Islet of Langerhans (tissue), 1 donor: Measurements from ENCODE around the gene PRAME.
"Not testable (repeated sequence)": the region's sequence is repeated elsewhere in the genome, so short reads cannot be mapped to it uniquely, and the experiment has no call there.

ENCODE experiments used
- FAIRE-seq: peaks from one replicate; lab custom pipeline; 2011; peaks lifted over from hg19 to GRCh38; lab: Jason Lieb, UNC

The PRAME gene

DNA sequence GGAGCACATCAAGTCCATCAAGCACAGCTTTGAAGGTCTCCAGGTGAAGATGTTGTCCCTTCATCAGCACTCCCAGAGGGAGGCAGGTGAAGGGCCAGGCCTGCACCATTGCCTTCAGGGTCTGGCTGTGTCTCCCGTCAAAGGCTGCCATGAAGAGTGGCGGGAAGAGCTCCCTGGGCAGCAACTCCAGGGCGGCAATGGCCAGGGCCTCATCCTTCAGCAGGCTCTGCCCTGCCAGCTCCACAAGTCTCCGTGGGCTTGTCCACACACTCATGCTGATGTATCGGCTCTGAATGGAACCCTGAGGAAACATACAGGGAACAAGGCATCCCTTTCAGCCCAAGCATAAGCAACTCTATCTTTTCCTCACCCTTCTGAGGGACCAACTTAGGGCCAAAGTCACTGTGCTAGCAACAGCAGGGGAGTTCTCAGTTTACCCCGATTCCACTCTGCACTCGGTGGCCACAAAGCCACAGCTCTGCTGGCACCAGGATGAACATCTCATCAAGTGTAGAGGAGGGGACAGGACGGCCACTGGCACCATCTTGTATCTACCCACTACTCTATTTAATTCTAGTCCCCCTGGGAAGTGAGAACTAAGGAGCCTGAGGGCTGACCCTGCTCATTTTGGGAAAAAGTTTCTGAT is 8.2 kb downstream of the PRAME start:
- no peak for FAIRE-seq

DNA sequence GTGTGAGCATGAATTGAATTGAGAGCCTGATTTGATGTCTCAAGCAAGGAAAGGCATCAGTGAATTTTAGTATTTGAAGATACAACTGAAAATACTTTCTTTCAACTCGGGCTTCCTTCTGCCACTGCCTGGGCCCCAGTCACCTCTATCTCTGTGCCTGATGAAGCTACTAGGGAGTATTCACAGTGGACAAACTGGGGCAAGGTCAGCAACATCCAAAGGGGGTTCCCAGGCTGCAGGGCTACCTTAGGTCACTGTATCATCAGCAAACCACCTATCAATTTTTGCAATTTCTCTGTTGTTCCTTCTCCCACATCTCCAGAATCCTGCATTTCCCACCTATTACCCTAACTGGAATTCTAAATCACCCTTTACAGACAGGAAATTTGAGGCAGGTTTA is 10.2 kb downstream of the PRAME start:
- FAIRE-seq: no peak

DNA sequence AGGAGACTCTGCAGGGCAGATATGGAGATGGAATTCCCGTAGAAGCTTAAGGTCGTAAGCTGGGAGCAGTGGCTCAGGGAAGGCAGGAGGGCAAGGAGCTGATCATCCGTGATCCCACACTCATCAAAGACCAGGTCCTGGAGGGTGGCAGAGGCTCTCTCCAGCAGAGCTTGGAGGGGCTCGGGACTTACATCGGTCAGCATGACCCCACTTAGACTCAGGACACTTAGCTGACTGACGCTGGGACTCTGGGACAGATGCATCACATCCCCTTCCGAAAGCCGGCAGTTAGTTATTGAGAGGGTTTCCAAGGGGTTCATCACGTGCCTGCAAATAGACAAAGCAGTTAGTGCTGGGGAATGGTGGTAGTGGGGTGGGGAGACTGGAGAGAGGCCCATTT is 10.7 kb downstream of the PRAME start:
- no peak for FAIRE-seq

DNA sequence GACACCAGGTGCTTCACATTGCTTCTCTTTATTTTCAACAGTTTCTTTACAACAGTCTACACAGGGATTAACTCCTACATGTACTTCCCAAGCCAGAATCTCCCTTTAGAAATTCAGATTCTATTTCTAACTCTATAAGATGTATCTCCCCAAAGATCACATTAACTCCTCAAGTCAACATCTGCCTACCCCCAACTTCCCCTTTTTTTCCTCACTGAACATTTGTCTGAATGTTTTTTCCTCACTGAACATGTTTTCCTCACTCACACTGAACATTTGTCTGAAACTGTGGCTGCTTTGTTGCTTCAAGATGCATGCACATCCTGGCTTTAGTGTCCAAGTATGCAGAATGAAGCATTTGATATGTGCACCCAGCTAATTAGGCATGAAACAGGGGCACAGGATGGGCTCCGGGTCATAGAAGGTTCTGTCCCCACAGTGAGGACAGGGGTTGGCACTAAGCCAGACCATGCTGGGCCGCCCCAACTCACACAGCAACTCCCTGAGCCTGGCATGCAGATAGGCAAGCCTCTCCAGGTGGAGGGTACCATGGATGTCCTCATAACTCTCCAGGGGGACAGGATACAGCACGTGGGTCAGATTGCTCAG is 11.3 kb downstream of the PRAME start:
- no peak for FAIRE-seq

DNA sequence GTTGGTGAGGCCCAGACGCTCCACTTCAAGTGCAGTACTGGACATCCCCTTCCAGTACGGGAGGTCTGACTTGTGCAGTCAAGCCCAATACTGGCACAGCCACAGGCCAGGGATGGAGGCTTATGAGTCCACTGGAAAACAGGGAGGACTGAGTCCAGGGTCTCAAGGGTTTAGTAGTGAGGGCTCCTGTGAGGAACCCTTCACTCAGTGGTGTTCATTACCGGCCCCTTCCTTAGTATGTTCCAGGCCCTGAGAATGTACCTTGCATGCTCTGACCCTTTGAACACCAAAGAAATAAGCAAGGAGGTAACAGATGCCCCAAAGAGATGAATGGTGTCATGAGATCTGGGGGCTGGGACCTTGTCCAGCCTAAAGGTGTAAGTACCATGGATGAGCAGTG is 11.8 kb downstream of the PRAME start:
- FAIRE-seq: no peak

DNA sequence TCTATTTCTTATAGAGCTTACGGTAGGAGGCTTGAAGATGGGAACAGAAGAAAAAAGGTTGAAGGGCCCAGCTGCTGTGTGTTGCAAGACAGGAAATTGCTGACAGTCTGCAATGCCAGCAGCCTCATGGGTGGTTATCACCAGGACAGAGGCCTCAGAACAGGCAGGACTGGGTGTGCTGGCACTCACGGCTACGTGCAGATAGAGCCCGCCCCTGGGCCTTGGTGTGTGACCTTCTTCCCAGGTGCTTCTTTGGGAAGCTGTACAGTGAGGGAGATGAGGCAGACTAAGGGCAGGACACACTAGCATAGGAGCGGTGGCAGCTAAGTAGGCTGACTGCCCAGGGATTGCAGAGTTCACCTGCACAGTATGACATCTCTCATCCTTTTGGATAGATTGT is 12.6 kb downstream of the PRAME start:
- no peak for FAIRE-seq

DNA sequence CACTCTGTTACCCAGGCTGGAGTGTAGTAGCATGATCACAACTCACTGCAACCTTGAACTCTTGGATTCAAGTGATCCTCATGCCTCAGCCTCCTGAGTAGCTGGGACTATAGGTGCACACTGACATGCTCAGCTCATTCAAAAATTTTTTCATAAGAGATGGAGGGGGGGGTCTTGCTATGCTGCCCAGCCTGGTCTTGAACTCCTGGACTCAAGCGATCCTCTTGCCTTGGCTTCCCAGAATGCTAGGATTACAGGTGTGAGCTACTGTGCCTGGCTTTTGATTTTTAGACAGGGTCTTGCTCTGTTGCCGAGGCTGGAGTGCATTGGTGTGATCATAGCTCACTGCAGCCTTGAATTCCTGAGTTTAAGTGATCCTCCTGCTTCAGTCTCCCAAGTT is 14.0 kb downstream of the PRAME start:
- no peak for FAIRE-seq

DNA sequence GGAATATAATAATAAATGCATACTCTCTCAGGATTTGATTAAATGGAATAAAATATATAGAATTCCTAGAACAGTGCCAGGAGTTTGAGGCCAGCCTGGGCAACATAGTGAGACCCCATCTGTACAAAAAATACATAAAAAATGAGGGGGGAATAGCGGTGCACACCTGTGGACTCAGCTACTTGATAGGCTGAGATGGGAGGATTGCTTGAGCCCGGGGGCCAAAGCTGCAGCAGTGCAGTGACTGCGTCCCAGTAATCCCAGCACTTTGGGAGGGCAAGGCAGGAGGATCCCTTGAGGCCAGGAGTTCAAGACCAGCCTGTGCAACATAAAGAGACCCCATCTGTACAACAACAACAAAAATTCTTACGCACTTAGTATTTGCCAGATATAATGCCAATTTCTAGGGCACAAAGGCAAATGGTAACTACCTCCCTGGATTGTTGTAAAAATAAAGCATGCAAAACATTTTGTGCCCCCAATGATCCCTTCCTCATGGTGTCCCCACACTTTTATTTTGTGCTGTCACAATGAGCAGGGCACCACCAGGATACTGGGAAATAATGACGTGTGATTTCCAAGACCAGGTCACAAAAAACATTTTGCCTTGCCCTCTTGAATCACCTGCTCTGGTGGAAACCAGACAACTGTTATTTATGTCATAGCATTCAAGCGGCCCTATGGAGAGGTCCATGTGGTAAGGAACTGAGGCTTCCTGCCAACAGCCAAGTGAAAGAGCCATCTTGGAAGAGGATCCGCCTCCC is 20.7 kb downstream of the PRAME start:
- no peak for FAIRE-seq

DNA sequence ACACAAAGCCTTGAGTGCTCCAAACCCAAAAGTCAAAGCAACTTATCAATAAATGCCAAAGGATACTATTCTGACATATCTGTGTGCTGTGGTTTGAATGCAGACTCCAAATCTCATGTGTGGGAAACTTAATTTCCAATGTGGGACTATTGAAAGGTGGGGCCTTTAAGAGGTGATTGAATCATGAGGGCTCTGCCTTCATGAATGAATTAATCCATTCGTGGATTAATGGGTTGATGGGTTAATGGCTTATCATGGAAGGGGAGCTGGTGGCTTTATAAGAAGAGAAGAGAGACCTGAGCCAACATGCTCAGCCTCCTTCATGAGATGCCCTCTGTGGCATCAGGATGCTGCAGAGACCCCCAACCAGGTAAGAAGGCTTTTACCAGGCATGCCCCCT is 22.1 kb downstream of the PRAME start:
- no peak for FAIRE-seq

DNA sequence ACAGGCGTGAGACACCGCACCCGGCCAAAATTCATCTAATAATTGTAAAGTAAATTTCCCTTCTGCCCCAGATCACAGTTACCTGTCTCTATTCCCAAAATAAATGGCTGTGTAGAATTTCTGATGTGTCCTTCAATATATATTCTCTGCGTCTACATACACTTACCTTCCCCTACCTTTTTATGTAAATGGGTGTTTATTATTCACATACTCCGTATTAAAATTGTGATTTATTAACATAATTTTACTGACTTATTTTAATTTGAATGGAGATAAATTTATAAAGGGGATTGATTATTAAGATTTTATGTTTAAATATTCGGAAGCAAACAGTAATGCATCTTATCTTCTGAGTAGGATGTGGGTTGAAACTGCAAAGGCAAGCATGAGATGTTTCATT is 22.6 kb downstream of the PRAME start:
- FAIRE-seq: no peak

DNA sequence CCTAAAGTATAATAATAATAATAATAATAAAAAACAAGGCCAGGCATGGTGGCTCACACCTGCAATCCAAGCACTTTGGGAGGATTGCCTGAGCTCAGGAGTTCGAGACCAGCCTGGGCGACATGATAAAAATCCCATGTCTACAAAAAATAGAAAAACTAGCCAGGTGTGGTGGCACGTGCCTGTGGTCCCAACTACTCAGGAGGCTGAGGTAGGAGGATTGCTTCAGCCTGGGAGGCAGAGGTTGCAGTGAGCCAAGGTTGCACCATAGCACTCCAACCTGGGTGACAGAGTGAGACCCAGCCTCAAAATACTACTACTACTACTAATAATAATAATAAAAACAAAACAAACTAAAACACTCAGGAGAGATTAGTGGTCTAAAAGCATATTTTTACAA is 23.4 kb downstream of the PRAME start:
- FAIRE-seq: no peak

DNA sequence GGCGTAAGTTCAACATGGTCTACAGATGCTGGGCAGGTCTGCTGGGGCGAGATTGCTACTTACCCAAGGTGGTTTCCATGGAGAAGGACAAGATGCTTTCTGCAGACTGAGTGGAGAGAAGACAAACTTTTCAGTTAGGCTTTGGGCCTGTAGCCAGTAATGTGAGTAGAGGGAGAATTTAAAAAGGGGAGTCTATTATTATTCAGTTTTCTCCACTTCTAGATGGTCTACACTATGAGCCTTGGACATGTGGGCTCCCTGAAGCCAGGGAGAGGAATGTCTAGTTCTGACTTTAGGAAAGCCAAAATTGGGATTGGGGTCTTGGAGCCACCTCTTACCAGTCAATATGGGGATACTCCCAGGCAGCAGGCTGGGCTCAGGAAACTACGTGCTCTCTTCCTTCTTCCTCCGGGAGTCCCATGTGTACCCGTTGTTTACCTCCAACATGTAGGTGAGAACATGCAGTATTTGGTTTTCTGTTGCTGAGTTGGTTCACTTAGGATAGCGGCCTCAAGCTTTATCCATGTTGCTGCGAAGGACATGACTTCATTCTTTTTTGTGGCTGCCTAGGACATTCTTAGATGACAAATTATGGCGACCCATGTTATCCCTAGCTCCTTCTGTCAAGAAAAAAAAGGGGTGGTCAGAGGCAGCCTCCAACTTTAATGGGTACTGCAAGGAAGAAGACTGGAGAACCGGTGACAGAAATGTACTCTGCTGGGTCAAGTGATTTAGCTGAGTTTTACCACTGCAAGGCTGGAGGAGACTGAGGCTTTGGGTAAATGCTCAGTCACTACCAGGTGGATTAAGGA is 24.3 kb downstream of the PRAME start:
- FAIRE-seq: no peak

DNA sequence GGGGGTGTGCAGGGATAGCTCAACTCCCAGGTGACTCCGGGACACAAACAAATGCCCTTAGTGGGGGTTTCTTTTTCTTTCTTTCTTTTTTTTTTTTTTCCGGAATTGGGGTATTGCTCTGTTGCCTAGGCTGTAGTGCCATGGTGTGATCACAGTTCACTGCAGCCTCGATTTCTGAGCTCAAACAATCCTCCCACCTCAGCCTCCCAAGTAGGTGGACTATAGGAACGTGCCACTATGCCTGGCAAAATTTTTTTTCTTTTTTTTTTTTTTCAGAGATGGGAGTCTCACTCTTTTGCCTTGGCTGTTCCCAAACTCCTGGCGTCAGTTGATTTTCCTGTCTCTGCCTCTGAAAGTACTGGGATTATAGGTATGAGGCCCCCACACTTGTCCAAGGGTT is 25.2 kb downstream of the PRAME start:
- no peak for FAIRE-seq

DNA sequence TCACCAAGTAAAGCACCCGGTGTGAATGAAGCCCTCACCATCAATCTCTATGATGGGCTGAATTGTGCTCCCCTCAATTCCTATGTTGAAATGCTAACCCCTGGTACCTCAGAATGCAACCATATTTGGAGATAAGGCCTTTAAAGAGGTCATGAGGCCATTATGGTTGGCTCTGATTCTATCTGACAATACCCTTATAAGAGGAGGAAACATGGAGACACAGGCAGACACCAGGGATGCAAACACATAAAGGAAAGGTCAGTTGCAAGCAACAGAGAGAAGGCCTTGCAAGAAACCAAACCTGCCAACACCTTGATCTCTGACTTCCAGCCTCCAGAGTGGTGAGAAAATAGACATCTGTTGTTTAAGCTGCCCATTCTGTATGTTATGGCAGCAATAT is 25.6 kb downstream of the PRAME start:
- FAIRE-seq: no peak

DNA sequence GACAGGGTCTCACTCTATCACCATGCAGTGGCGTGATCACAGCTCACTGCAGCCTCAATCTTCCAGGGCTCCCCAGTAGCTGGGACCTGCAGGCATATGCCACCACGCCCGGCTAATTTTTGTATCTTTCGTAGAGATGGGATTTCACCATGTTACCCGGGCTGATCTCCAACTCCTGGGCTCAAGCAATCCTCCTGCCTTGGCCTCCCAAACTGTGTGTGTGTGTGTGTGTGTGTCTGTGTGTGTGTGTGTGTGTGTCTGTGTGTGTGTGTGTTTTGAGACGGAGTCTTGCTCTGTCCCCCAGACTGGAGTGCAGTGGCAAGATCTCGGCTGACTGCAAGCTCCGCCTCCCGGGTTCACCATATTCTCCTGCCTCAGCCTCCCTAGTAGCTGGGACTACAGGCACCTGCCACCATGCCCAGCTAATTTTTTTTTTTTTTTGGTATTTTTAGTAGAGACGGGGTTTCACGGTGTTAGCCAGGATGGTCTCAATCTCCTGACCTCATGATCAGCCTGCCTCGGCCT is 26.5 kb downstream of the PRAME start:
- not testable (repeated sequence) for FAIRE-seq

DNA sequence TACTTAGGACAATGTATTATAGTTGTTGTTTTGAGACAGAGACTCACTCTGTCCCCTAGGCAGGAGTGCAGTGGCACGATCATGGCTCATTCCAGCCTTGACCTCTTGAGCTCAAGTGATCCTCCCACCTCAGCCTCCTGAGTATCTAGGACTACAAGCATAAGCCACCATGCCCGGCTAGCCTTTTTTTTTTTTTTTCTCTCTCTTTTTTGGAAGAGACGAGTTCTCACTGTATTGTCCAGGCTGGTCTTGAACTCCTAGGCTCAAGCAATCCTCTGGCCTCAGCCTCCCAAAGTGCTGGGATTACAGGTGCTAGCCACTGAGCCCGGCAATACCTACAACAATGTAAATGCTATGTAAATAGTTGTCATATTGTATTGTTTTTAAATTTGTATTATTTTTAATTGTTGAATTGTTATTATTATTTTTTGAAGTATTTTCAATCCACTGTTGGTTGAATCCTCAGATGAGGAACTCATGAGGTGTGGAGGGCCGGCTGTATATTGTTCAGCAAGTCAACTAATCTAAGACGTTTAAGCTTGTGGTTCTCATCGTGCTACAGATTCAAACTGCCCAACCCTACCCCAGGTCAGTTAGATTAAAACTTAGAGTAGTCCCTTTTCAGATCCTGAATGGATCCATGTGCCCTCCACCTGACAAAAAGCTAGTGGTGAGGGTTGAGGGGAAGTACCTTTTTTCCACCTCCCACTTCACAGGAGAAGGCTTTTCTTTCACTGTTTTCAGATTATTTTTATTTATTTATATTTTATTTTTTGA is 27.1 kb downstream of the PRAME start:
- no peak for FAIRE-seq

DNA sequence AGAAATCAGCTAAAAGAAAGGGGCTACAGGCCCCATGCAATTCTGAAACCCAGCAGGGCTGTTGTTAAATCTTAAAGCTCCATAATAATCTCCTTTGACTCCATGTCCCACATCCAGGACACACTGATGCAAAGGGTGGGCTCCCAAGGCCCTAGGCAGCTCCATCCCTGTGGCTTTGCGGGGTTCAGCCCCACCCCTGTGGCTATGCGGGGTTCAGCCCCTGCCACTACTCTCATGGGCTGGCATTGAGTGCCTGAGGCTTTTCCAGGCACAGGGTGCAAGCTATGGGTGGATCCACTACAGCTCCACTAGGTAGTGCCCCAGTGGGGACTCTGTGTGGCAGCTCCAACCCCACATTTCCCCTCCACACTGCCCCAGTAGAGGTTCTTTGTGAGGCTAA is 30.3 kb downstream of the PRAME start:
- FAIRE-seq: no peak

DNA sequence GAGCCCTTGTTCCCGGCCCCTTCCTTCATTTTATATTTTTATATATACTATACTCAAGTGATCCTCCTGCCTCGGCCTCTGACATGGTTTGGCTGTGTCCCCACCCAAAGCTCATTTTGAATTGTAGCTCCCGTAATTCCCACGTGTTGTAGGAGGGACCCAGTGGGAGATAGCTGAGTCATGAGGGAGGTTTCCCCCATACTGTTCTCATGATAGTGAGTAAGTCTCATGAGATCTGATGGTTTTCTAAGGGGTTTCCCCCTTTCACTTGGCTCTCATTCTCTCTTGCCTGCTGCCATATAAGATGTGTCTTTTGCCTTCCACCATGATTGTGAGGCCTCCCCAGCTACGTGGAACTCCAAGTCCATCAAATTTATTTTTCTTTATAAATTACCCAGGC is 31.8 kb downstream of the PRAME start:
- no peak for FAIRE-seq

DNA sequence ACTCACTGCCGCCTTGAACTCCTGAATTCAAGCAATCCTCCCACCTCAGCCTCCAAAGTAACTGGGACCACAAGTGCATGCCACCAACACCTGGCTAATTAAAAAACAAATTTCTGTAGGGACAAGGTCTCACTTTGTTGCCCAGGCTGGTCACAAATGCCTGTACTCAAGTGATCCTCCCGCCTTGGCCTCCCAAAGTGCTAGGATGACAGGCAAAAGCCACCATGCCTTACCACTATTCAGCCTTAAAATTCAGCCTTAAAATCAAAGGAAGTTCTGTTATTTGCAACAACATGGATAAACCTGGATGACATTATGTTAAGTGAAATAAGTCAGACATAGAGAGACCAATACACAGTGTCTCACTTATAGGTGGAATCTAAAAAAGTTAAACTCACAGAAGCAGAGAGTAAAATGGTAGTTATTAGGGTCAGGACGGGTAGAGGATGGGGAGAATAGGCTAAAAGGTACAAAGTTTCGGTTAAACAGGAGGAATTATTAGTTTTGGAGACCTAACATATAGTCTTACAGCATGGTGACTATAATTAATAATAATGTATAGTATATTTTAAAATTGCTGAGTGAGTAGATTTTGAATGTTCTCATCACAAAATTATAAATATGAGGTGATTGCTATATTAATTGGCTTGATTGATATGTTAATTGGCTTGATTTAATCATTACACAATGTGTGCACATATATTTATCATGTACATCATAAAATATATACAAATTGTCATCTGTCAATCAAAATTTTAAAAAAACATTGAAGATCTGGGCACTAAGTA is 32.7 kb downstream of the PRAME start:
- FAIRE-seq: no peak

DNA sequence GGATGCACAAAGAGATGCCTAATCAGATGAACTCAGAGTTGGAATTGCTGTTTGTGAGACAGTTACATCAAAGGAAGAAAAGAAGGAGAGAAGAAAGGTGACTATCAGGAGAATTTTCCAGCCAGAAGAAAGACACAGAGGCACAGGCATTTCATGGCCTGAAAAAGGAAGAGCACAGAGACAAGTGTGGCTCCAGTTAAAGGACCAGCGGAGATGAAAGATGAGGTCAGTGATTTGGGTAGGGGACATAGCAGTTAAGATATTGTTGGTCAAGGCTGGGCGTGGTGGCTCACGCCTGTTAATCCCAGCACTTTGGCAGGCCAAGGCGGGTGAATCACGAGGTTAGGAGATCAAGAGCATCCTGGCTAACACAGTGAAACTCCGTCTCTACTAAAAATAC is 35.6 kb downstream of the PRAME start:
- FAIRE-seq: no peak

DNA sequence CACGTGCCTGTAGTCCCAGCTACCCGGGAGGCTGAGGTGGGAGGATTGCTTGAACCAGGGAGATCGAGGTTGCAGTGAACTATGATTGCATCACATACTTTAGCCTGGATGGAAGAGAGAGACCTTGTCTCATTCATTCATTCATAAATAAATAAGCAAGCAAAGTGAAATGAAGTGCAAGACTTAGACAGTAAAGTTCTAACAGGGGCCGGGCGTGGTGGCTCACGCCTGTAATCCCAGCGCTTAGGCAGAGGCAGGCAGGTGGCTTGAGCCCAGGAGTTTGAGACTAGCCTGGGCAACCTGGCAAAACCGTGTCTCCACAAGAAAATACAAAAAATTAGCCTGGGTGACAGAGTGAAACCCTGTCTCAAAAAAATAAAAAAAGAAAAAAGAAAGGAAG is 37.4 kb downstream of the PRAME start:
- FAIRE-seq: no peak
